PC-9 (cell line): ENCODE results near the gene RSPH1. TPM values are rescaled to one million over a fixed set of nuclear protein-coding genes. Genes with fewer than 3 reads are reported as not detected.
A peak's percentile ranks its signal among the peaks of the same experiment; 100 is the strongest.

Experiments used
- BruUV-seq: library from RNA; stranded (reverse); fragments of 400-500 nt; replicated peaks from 2 replicates; lab custom pipeline; 2021; lab: Mats Ljungman, UMichigan
- CTCF ChIA-PET: fragments of 300-600 bp; sonication (Branson Sonifier 250); formaldehyde crosslinking; loops from one replicate; lab custom pipeline; 2022; ENCODE audit warnings: antibody characterized with exemption; lab: Charles Lee
- POLR2A ChIA-PET: fragments of 300-600 bp; sonication (Branson Sonifier 250); formaldehyde crosslinking; loops from one replicate; lab custom pipeline; 2022; ENCODE audit warnings: antibody characterized with exemption; ENCODE audit not compliant: unreplicated experiment; lab: Charles Lee
- DNase-seq, 2 experiments: peaks; one replicate each; pipeline versions ENCODE4 v3.0.0 to v3.0.0-alpha.2; 2015 to 2022; ENCODE audit warnings: mixed read lengths in 1 of 2
- H2AFZ ChIP-seq: fragments of 200-600 bp; sonication (generic); 2 replicates; pipeline ENCODE4 v1.8.1; 2017; ENCODE audit warnings: antibody characterized with exemption
- H3F3A ChIP-seq: fragments of 200-600 bp; sonication (generic); 2 replicates; pipeline ENCODE4 v1.8.1; 2017; ENCODE audit warnings: antibody characterized with exemption, mild to moderate bottlenecking, low read depth; ENCODE audit not compliant: insufficient read depth
- H3K27ac ChIP-seq: fragments of 200-600 bp; sonication (generic); 2 replicates; pipeline ENCODE4 v1.6.1; 2016; ENCODE audit warnings: mixed run types
- H3K27me3 ChIP-seq: fragments of 200-600 bp; sonication (generic); 2 replicates; pipeline ENCODE4 v1.6.1; 2016; ENCODE audit warnings: low read depth, mixed run types; ENCODE audit not compliant: insufficient read depth
- H3K36me3 ChIP-seq: fragments of 200-600 bp; sonication (generic); 2 replicates; pipeline ENCODE4 v1.6.1; 2016; ENCODE audit warnings: low read depth, mixed run types
- H3K4me1 ChIP-seq: fragments of 200-600 bp; sonication (generic); replicated peaks from 2 replicates; pipeline ENCODE4 v1.6.1; 2016; ENCODE audit warnings: mixed run types; ENCODE audit not compliant: insufficient read depth
- H3K4me2 ChIP-seq: fragments of 200-600 bp; sonication (generic); 2 replicates; pipeline ENCODE4 v1.6.1; 2017; ENCODE audit warnings: mixed run types
- H3K4me3 ChIP-seq: fragments of 200-600 bp; sonication (generic); 2 replicates; pipeline ENCODE4 v1.6.1; 2016; ENCODE audit warnings: mixed run types
- H3K79me2 ChIP-seq: fragments of 200-600 bp; sonication (generic); 2 replicates; pipeline ENCODE4 v1.6.1; 2017; ENCODE audit warnings: low read depth, mixed run types
- H3K9me2 ChIP-seq: fragments of 200-600 bp; sonication (generic); 2 replicates; pipeline ENCODE4 v1.8.1; 2017; ENCODE audit warnings: mild to moderate bottlenecking; ENCODE audit not compliant: insufficient read depth
- H3K9me3 ChIP-seq: fragments of 200-600 bp; sonication (generic); 2 replicates; pipeline ENCODE4 v1.8.1; 2016; ENCODE audit warnings: low read depth; ENCODE audit not compliant: insufficient read depth
- H4K20me1 ChIP-seq: fragments of 200-600 bp; sonication (generic); 2 replicates; pipeline ENCODE4 v1.8.1; 2017; ENCODE audit not compliant: insufficient read depth
- EZH2 ChIP-seq: fragments of 200-600 bp; sonication (generic); IDR thresholded peaks from 2 replicates; pipeline ENCODE4 v1.8.0; 2017; ENCODE audit warnings: antibody characterized with exemption, low read depth
- intact Hi-C: fragments of 100-400 bp; cut with micrococcal nuclease; formaldehyde crosslinking; loops from one replicate; pipeline ENCODE4 v1.10.0; 2022; ENCODE audit not compliant: unreplicated experiment
- total RNA-seq: library from RNA; stranded (reverse); gene quantifications from 2 replicates; pipeline ENCODE4 v1.2.3, GENCODE V29; 2021
- TF ChIP-seq, protein P1 (sequence below): fragments of 200-600 bp; sonication (generic); conservative IDR thresholded peaks from 2 replicates; pipeline ENCODE4 v1.6.1; 2017; ENCODE audit warnings: mixed run types, antibody characterized with exemption, mild to moderate bottlenecking, moderate library complexity

The RSPH1 gene
- total RNA-seq, 1 experiment from 2014 or later = 8.0 TPM

DNA sequence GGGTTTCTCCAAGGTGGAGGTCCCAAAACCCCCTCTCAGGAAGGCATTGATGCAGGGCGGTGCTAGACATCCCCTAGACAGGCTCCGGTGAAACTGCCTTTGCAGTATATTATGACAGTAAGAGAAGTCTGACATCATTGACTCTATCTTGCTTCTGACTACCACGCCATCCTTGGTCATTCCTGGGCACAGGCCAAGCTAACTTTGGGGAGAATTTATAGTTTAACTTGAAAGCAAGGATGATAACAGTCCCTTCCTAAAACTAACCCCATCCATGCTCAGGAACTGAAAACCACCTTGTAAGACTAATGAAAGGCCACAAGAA is 30.3 kb downstream of the RSPH1 start:
- intact Hi-C loops = no loop called here
- Histone ChIP-seq H3K4me3 (no peak overlapping the region), H3K4me1 (peaks cover 61% of the 10 kb centered on the region), H3K27ac (no peak overlapping the region; the same call in 1 of the 2 replicates), H3F3A (peaks cover 35% of the 10 kb centered on the region), H3K36me3 (no peaks in the 10 kb centered on the region), H3K4me2 (no peak overlapping the region; the same call in 1 of the 2 replicates), H3K27me3 (no peaks in the 10 kb centered on the region), H4K20me1 (no peaks in the 10 kb centered on the region), H3K9me2 (no peaks in the 10 kb centered on the region), H2AFZ (no peak overlapping the region), H3K9me3 (no peaks in the 10 kb centered on the region), H3K79me2 (no peaks in the 10 kb centered on the region)
- no peak for DNase-seq
- no peak for TF ChIP-seq EZH2
- no TSS peak for BruUV-seq
- ChIA-PET CTCF (no interaction called here), POLR2A (interaction anchor here (0.6 kb wide), 1 partner anchor 35 kb away, joined by 8 read pairs; no protein-coding TSS in a partner anchor)

DNA sequence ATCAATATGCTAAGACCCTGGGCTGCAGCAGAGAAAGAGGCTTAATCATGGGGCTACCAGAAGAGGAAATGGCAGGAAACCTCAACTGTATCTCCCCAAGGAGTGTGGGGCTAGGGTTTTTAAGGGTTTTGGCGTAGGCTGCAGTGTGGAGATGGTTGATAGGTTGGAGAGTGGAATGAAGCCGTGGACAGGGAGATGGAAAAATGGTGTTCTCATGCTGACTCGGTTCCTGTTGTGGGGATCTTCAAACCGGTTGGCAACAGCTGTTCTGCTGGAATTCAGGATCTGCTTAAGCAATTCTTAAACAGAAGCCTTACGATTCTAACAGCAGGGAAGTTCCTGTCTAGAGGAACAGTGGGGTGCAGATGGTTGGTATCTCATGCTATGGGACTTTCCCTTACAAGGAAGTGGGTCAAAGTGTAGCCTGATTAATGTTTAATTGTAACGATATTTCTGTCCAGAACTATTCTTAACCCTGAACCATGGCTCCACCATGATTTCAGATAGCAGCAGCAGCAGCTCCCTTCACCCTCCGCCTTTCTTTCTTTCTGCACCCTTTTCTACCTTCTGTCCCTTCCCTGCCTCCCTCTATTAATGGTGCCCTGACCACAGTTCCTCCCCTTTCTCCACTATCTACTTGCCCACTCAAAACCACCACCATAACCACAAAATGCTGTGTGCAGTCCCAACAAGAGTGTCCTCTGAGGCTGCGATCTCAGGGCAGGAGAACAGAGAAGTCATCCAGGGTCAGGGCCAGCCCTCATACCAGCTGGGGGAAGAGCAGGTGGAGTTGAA is 30.8 kb downstream of the RSPH1 start:
- POLR2A ChIA-PET = interaction anchor here (0.6 kb wide), 1 partner anchor 36 kb away, joined by 8 read pairs; no protein-coding TSS in a partner anchor
- no peak overlapping the region for H3K4me3 ChIP-seq
- peak overlapping the region; percentile 40 for H3K4me2 ChIP-seq
- no peaks in the 10 kb centered on the region for H4K20me1 ChIP-seq
- H3K27ac ChIP-seq = peak overlapping the region; percentile 44; the same call in 1 of the 2 replicates
- TF ChIP-seq EZH2 = no peak
- TF ChIP-seq, protein P1, sequence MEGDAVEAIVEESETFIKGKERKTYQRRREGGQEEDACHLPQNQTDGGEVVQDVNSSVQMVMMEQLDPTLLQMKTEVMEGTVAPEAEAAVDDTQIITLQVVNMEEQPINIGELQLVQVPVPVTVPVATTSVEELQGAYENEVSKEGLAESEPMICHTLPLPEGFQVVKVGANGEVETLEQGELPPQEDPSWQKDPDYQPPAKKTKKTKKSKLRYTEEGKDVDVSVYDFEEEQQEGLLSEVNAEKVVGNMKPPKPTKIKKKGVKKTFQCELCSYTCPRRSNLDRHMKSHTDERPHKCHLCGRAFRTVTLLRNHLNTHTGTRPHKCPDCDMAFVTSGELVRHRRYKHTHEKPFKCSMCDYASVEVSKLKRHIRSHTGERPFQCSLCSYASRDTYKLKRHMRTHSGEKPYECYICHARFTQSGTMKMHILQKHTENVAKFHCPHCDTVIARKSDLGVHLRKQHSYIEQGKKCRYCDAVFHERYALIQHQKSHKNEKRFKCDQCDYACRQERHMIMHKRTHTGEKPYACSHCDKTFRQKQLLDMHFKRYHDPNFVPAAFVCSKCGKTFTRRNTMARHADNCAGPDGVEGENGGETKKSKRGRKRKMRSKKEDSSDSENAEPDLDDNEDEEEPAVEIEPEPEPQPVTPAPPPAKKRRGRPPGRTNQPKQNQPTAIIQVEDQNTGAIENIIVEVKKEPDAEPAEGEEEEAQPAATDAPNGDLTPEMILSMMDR = no peak
- H3K79me2 ChIP-seq = no peaks in the 10 kb centered on the region
- intact Hi-C loops = no loop called here
- no peak overlapping the region for H2AFZ ChIP-seq
- H3K36me3 ChIP-seq = no peaks in the 10 kb centered on the region
- no peaks in the 10 kb centered on the region for H3K9me2 ChIP-seq
- peaks cover 59% of the 10 kb centered on the region for H3K4me1 ChIP-seq
- CTCF ChIA-PET = no interaction called here
- peak in 1 of 2 experiments; percentile 81 for DNase-seq
- BruUV-seq = no TSS peak
- H3K9me3 ChIP-seq = no peaks in the 10 kb centered on the region
- H3K27me3 ChIP-seq = no peaks in the 10 kb centered on the region
- H3F3A ChIP-seq = peaks cover 34% of the 10 kb centered on the region

DNA sequence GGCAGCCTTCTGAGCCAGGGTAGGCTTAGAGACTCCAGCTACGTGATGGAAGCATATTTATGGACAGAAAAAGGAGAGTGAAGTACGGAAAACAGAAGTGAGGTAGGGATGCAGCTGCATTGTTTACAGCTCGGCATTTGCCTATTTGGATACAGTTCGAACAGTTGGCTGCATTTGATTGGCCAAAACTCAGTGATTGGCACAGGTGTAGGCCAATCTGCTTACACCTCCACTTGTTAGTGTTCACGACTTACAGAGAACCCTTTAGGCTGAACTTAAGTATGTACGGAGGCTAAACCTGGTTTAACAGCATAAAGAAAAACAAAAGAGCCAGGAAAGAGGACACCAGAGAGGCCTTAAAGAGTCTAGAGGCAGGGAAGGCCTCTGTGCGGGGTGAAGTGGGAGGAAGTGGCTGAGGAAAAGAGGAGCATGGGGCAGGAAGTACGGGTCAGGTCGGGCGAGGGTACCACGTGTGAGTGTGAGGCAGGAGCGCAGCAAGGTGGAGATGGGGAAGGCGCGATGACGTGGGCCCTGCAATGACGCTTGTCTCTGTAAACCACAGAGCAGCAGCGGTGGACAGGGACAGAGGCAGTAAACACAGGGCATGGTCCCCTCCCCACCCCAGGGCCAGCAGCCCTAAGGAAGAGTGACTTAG is 32.0 kb downstream of the RSPH1 start:
- no TSS peak for BruUV-seq
- Histone ChIP-seq H3K9me3 (no peaks in the 10 kb centered on the region), H3K4me2 (no peak overlapping the region), H4K20me1 (no peaks in the 10 kb centered on the region), H3K36me3 (no peaks in the 10 kb centered on the region), H3K4me1 (peaks cover 47% of the 10 kb centered on the region), H3K27me3 (no peaks in the 10 kb centered on the region), H3K4me3 (no peak overlapping the region), H3F3A (peaks cover 22% of the 10 kb centered on the region), H2AFZ (no peak overlapping the region), H3K27ac (no peak overlapping the region), H3K9me2 (no peaks in the 10 kb centered on the region), H3K79me2 (no peaks in the 10 kb centered on the region)
- intact Hi-C loops = no loop called here
- no peak for DNase-seq
- ChIA-PET POLR2A (no interaction called here), CTCF (no interaction called here)
- no peak for TF ChIP-seq EZH2
- TF ChIP-seq, protein P1 = no peak
